ENCODE results near the gene RABGAP1L.

RABGAP1L gene

DNA sequence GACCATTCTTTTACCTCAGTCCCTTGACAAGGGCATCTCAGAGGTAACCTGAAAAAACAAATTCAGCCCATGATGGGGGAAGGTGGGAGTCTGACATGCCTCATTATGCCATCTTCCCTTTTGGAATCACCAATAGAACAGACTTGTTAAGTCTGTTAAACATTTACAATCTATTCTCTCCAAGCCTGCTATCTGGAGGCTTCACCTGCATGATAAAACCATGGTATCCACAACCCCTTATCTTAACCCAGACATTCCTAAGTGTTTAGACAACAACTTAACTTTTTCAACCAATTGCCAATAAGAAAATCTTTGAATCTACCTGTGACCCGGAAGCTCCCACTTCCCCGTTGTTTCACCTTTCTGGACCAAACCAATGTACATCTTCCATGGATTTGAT is 607.4 kb downstream of the RABGAP1L start:
- Histone ChIP-seq H3K36me3 (ENCODE audit: low read length) (no peaks in the 10 kb centered on the region), H3K27ac (ENCODE audit: low read depth, low read length) (no peak overlapping the region), H3F3A (ENCODE audit: insufficient read depth) (no peaks in the 10 kb centered on the region), H3K4me3 (ENCODE audit: insufficient read depth, low read length, poor library complexity, severe bottlenecking) (no peak overlapping the region), H3K9ac (ENCODE audit: low read length) (no peak overlapping the region), H2AFZ (ENCODE audit: low read depth, low read length, severe bottlenecking) (no peak overlapping the region), H3K27me3 (ENCODE audit: low read length) (no peaks in the 10 kb centered on the region), H4K20me1 (ENCODE audit: low read depth, low read length) (no peaks in the 10 kb centered on the region), H3K9me2 (replicated peaks; ENCODE audit: insufficient read depth, low read length) (no peaks in the 10 kb centered on the region), H3K4me2 (ENCODE audit: low read depth, low read length, poor library complexity, severe bottlenecking) (no peak overlapping the region), H3K9me3 (ENCODE audit: insufficient read depth, low read length) (no peaks in the 10 kb centered on the region), H3K79me2 (ENCODE audit: insufficient read depth, low read length) (no peaks in the 10 kb centered on the region)
- TF ChIP-seq, protein P1, sequence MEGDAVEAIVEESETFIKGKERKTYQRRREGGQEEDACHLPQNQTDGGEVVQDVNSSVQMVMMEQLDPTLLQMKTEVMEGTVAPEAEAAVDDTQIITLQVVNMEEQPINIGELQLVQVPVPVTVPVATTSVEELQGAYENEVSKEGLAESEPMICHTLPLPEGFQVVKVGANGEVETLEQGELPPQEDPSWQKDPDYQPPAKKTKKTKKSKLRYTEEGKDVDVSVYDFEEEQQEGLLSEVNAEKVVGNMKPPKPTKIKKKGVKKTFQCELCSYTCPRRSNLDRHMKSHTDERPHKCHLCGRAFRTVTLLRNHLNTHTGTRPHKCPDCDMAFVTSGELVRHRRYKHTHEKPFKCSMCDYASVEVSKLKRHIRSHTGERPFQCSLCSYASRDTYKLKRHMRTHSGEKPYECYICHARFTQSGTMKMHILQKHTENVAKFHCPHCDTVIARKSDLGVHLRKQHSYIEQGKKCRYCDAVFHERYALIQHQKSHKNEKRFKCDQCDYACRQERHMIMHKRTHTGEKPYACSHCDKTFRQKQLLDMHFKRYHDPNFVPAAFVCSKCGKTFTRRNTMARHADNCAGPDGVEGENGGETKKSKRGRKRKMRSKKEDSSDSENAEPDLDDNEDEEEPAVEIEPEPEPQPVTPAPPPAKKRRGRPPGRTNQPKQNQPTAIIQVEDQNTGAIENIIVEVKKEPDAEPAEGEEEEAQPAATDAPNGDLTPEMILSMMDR (IDR thresholded peaks at IDR 0.05; ENCODE audit: insufficient read depth, low read length, poor library complexity, severe bottlenecking), result no peak
- TF ChIP-seq EZH2phosphoT487 (conservative IDR thresholded peaks at IDR 0.05; ENCODE audit: low read length), result no peak

DNA sequence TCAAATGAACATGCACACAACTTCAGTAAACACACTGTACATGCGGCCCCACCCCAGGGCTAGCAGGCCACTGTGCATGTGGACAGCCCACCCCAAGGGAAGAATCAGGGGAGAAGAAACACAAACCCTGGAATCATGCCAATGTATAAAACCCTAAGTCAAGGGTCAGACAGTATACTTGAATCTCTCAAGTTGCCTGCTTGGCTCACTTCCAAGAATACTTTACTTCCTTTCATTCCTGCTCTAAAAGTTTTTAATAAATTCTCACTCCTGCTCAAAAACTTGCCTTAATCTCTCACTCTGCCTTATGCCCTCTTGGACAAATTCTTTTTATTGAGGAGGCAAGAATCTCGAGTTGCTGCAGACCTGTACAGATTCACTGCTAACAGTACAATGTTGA is 609.2 kb downstream of the RABGAP1L start:
- no peak overlapping the region for H3K4me2 ChIP-seq (ENCODE audit: low read depth, low read length, poor library complexity, severe bottlenecking)
- no peak overlapping the region for H3K4me3 ChIP-seq (ENCODE audit: insufficient read depth, low read length, poor library complexity, severe bottlenecking)
- TF ChIP-seq, protein P1 (IDR thresholded peaks at IDR 0.05; ENCODE audit: insufficient read depth, low read length, poor library complexity, severe bottlenecking), result no peak
- no peak for TF ChIP-seq EZH2phosphoT487 (conservative IDR thresholded peaks at IDR 0.05; ENCODE audit: low read length)
- no peaks in the 10 kb centered on the region for H3K79me2 ChIP-seq (ENCODE audit: insufficient read depth, low read length)
- H3K36me3 ChIP-seq (ENCODE audit: low read length), result no peaks in the 10 kb centered on the region
- H3K9ac ChIP-seq (ENCODE audit: low read length), result no peak overlapping the region
- H4K20me1 ChIP-seq (ENCODE audit: low read depth, low read length), result no peaks in the 10 kb centered on the region
- no peak overlapping the region for H3K27ac ChIP-seq (ENCODE audit: low read depth, low read length)
- no peaks in the 10 kb centered on the region for H3K9me2 ChIP-seq (replicated peaks; ENCODE audit: insufficient read depth, low read length)
- H2AFZ ChIP-seq (ENCODE audit: low read depth, low read length, severe bottlenecking), result no peak overlapping the region
- no peaks in the 10 kb centered on the region for H3K27me3 ChIP-seq (ENCODE audit: low read length)
- no peaks in the 10 kb centered on the region for H3F3A ChIP-seq (ENCODE audit: insufficient read depth)
- no peaks in the 10 kb centered on the region for H3K9me3 ChIP-seq (ENCODE audit: insufficient read depth, low read length)

DNA sequence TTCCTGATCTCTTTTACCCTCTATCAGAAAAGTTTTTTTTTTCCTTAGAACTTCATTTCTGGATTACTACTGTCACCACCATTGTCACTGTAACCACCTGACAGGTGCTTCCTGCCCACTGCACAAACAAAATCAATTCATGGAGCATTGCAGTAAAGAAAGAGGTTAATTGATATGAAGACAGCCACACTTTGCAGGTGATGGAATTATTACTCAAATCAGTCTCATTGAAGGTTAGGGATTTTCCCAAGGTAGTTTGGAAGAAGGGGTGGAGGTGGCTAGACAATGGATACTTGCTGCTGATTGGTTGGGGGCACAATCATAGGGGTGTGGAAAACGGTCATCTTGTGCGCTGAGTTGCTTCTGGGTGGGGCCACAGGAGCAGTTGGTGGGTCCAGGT is 609.6 kb downstream of the RABGAP1L start:
- Histone ChIP-seq H3K4me3 (ENCODE audit: insufficient read depth, low read length, poor library complexity, severe bottlenecking) (no peak overlapping the region), H4K20me1 (ENCODE audit: low read depth, low read length) (no peaks in the 10 kb centered on the region), H2AFZ (ENCODE audit: low read depth, low read length, severe bottlenecking) (no peak overlapping the region), H3K9me3 (ENCODE audit: insufficient read depth, low read length) (no peaks in the 10 kb centered on the region), H3K4me2 (ENCODE audit: low read depth, low read length, poor library complexity, severe bottlenecking) (no peak overlapping the region), H3K9me2 (replicated peaks; ENCODE audit: insufficient read depth, low read length) (no peaks in the 10 kb centered on the region), H3K9ac (ENCODE audit: low read length) (no peak overlapping the region), H3K27ac (ENCODE audit: low read depth, low read length) (no peak overlapping the region), H3F3A (ENCODE audit: insufficient read depth) (no peaks in the 10 kb centered on the region), H3K79me2 (ENCODE audit: insufficient read depth, low read length) (no peaks in the 10 kb centered on the region), H3K36me3 (ENCODE audit: low read length) (no peaks in the 10 kb centered on the region), H3K27me3 (ENCODE audit: low read length) (no peaks in the 10 kb centered on the region)
- TF ChIP-seq, protein P1 (IDR thresholded peaks at IDR 0.05; ENCODE audit: insufficient read depth, low read length, poor library complexity, severe bottlenecking), result no peak
- TF ChIP-seq EZH2phosphoT487 (conservative IDR thresholded peaks at IDR 0.05; ENCODE audit: low read length), result no peak
